ENCODE results near the gene GREB1L.

- TF ChIP-seq MAX (IDR thresholded peaks at IDR 0.05; ENCODE audit: low read depth): no peak
- no peak for TF ChIP-seq USF1 (IDR thresholded peaks at IDR 0.05; ENCODE audit: borderline replicate concordance, low read depth)
- TF ChIP-seq CHD2 (IDR thresholded peaks at IDR 0.05; ENCODE audit: low read length, partially characterized antibody): no peak
- no peak for TF ChIP-seq POLR2AphosphoS5 (IDR thresholded peaks at IDR 0.05; ENCODE audit: low read depth, low read length)
- TF ChIP-seq USF2 (IDR thresholded peaks at IDR 0.05; ENCODE audit: borderline replicate concordance, low read depth, low read length): no peak
- no peak for TF ChIP-seq JUND (IDR thresholded peaks at IDR 0.05)
- no peak for TF ChIP-seq CTCF (IDR thresholded peaks at IDR 0.05)
- TF ChIP-seq TCF12 (IDR thresholded peaks at IDR 0.05): no peak
- TF ChIP-seq RAD21 (IDR thresholded peaks at IDR 0.05; ENCODE audit: low read length): no peak
- TF ChIP-seq YY1 (IDR thresholded peaks at IDR 0.05; ENCODE audit: low read depth): no peak
- TF ChIP-seq EP300 (IDR thresholded peaks at IDR 0.05; ENCODE audit: borderline replicate concordance in 1 of 2, low read depth in 1 of 2, low read length in 1 of 2): no peak
- TF ChIP-seq NRF1 (IDR thresholded peaks at IDR 0.05; ENCODE audit: low read depth, low read length): no peak
Observed at GRCh38 chr18:21210278-21210677, 31.8 kb upstream of the GREB1L start.

Measured in SK-N-SH (cell line).